Esophagus muscularis mucosa (tissue), 4 donors: ENCODE results near the gene MRPS27.

ENCODE experiments used
- CTCF ChIP-seq, 3 experiments: fragments of 200-600 bp in 2 of 3; fragments of 450-650 bp in 1 of 3; sonication (generic) in 2 of 3; IDR thresholded peaks; one replicate each; pipeline ENCODE4 v1.5.1; 2017 to 2019; ENCODE audit warnings: antibody characterized with exemption in 3 of 3, mild to moderate bottlenecking in 2 of 3, moderate library complexity in 1 of 3
- EP300 ChIP-seq: sonication (generic); formaldehyde crosslinking; IDR thresholded peaks from one replicate; pipeline ENCODE4 v1.6.1; 2017; ENCODE audit warnings: antibody characterized with exemption
- POLR2A ChIP-seq: fragments of 450-650 bp; IDR thresholded peaks from one replicate; pipeline ENCODE4 v1.6.1; 2017; ENCODE audit warnings: antibody characterized with exemption, moderate library complexity, mild to moderate bottlenecking, low read depth
- POLR2AphosphoS5 ChIP-seq, 2 donors: sonication (generic); formaldehyde crosslinking; IDR thresholded peaks; one replicate each; pipeline ENCODE4 v1.6.1; 2017; ENCODE audit warnings: antibody characterized with exemption in 2 of 2

- no peak for TF ChIP-seq CTCF (IDR thresholded peaks at IDR 0.05)
- TF ChIP-seq POLR2AphosphoS5 (IDR thresholded peaks at IDR 0.05), result no peak
- no peak for TF ChIP-seq POLR2A
- TF ChIP-seq EP300, result no peak
Observed at GRCh38 chr5:72347801-72348308, 27.8 kb upstream of the MRPS27 start.
